ENCODE data around the gene CKAP4.

- TF ChIP-seq EP300 (IDR thresholded peaks at IDR 0.05) (no peak), CTCF (IDR thresholded peaks at IDR 0.05) (no peak), POLR2A (IDR thresholded peaks at IDR 0.05) (no peak), POLR2AphosphoS5 (IDR thresholded peaks at IDR 0.05) (no peak)
These were observed 25.7 kb upstream of the CKAP4 start for GRCh38 chr12:106273491-106273890.

All from stomach (tissue), 4 donors.